Effector memory CD8-positive, alpha-beta T cell (primary cell): Measurements from ENCODE around the gene KLHL25.

Experiments used
- ATAC-seq: fragments of 150-1000 bp; cut with Tn5 transposase; replicated peaks from 2 replicates; pipeline ENCODE4 v1.10.0; 2021; ENCODE audit warnings: mild to moderate bottlenecking, moderate library complexity
- DNase-seq, 3 experiments: peaks; one replicate each; pipeline ENCODE4 v3.0.0; 2021
- H3K27ac Mint-ChIP-seq, 2 donors: one replicate each; pipeline ENCODE4 v1.8.0; 2022; ENCODE audit warnings: mild to moderate bottlenecking in 2 of 2, mixed read lengths in 2 of 2, moderate library complexity in 2 of 2
- H3K27me3 Mint-ChIP-seq, 2 donors: one replicate each; pipeline ENCODE4 v1.8.0; 2022; ENCODE audit warnings: mixed read lengths in 2 of 2
- H3K36me3 Mint-ChIP-seq: one replicate; pipeline ENCODE4 v1.8.0; 2022; ENCODE audit warnings: mild to moderate bottlenecking, moderate library complexity, mixed read lengths; ENCODE audit not compliant: insufficient read depth
- H3K4me1 Mint-ChIP-seq, 2 donors: one replicate each; pipeline ENCODE4 v1.8.0; 2022; ENCODE audit warnings: low read depth in 2 of 2, mixed read lengths in 2 of 2
- H3K4me3 Mint-ChIP-seq, 2 donors: one replicate each; pipeline ENCODE4 v1.8.0; 2022; ENCODE audit warnings: mild to moderate bottlenecking in 2 of 2, mixed read lengths in 2 of 2, moderate library complexity in 2 of 2
- H3K9me3 Mint-ChIP-seq, 2 donors: one replicate each; pipeline ENCODE4 v1.8.0; 2022; ENCODE audit warnings: mixed read lengths in 2 of 2

KLHL25 gene

GRCh38 chr15:85737061-85737460 lies 57.7 kb downstream of the KLHL25 start:
- Mint-ChIP-seq H3K27me3 (no peaks in the 10 kb centered on the region), H3K4me1 (peaks cover 3 to 15% of the 10 kb centered on the region in 2 donors), H3K36me3 (peaks cover 98% of the 10 kb centered on the region), H3K4me3 (no peak overlapping the region), H3K27ac (peak overlapping the region; percentile 76 to 87), H3K9me3 (peaks cover 2 to 11% of the 10 kb centered on the region in 2 donors)
- no peak for ATAC-seq
- DNase-seq: no peak

GRCh38 chr15:85733416-85733815 lies 61.3 kb downstream of the KLHL25 start:
- Mint-ChIP-seq H3K4me1 (peaks cover 6 to 28% of the 10 kb centered on the region in 2 donors), H3K36me3 (peaks cover 98% of the 10 kb centered on the region), H3K27me3 (no peaks in the 10 kb centered on the region), H3K9me3 (peaks cover 2 to 11% of the 10 kb centered on the region in 2 donors), H3K4me3 (peak overlapping the region in 1 of 2 donors; percentile 22), H3K27ac (peak overlapping the region in 1 of 2 donors; percentile 41)
- DNase-seq (no peak), ATAC-seq (no peak)

GRCh38 chr15:85730001-85730820 lies 64.5 kb downstream of the KLHL25 start:
- no peaks in the 10 kb centered on the region for H3K27me3 Mint-ChIP-seq
- H3K9me3 Mint-ChIP-seq: peaks cover 2 to 11% of the 10 kb centered on the region in 2 donors
- peak; percentile 46 to 58 (median 55) for DNase-seq

GRCh38 chr15:85727068-85727467 lies 67.7 kb downstream of the KLHL25 start:
- H3K4me3 Mint-ChIP-seq: no peak overlapping the region
- H3K27ac Mint-ChIP-seq: peak overlapping the region; percentile 21 to 81
- no peaks in the 10 kb centered on the region for H3K9me3 Mint-ChIP-seq
- H3K27me3 Mint-ChIP-seq: no peaks in the 10 kb centered on the region
- peaks cover 18 to 32% of the 10 kb centered on the region in 2 donors for H3K4me1 Mint-ChIP-seq
- ATAC-seq: no peak
- H3K36me3 Mint-ChIP-seq: peaks cover 98% of the 10 kb centered on the region
- DNase-seq: no peak

More at GRCh38 chr15:85730001-85730820, 64.5 kb downstream of the KLHL25 start:
- peak; percentile 91 for ATAC-seq
- Mint-ChIP-seq H3K4me1 (peaks cover 6 to 28% of the 10 kb centered on the region in 2 donors), H3K36me3 (peaks cover 98% of the 10 kb centered on the region), H3K27ac (peak overlapping the region; percentile 38 to 86), H3K4me3 (no peak overlapping the region)

GRCh38 chr15:85726454-85726853 lies 68.3 kb downstream of the KLHL25 start:
- H3K9me3 Mint-ChIP-seq: no peaks in the 10 kb centered on the region
- H3K27ac Mint-ChIP-seq: peak overlapping the region in 1 of 2 donors; percentile 81
- peaks cover 21 to 37% of the 10 kb centered on the region in 2 donors for H3K4me1 Mint-ChIP-seq
- H3K4me3 Mint-ChIP-seq: no peak overlapping the region
- DNase-seq (no peak), ATAC-seq (no peak)
- peaks cover 98% of the 10 kb centered on the region for H3K36me3 Mint-ChIP-seq
- no peaks in the 10 kb centered on the region for H3K27me3 Mint-ChIP-seq

GRCh38 chr15:85725564-85725963 lies 69.2 kb downstream of the KLHL25 start:
- peak overlapping the region in 1 of 2 donors; percentile 81 for H3K27ac Mint-ChIP-seq
- ATAC-seq: no peak
- no peaks in the 10 kb centered on the region for H3K9me3 Mint-ChIP-seq
- no peak overlapping the region for H3K4me3 Mint-ChIP-seq
- H3K27me3 Mint-ChIP-seq: no peaks in the 10 kb centered on the region
- H3K4me1 Mint-ChIP-seq: peaks cover 26 to 39% of the 10 kb centered on the region in 2 donors
- peaks cover 98% of the 10 kb centered on the region for H3K36me3 Mint-ChIP-seq
- no peak for DNase-seq

- peaks cover 26 to 39% of the 10 kb centered on the region in 2 donors for H3K4me1 Mint-ChIP-seq
- ATAC-seq: no peak
- H3K27ac Mint-ChIP-seq: peak overlapping the region; percentile 95 to 98
- DNase-seq: no peak
- no peaks in the 10 kb centered on the region for H3K9me3 Mint-ChIP-seq
- no peaks in the 10 kb centered on the region for H3K27me3 Mint-ChIP-seq
- no peak overlapping the region for H3K4me3 Mint-ChIP-seq
- peaks cover 98% of the 10 kb centered on the region for H3K36me3 Mint-ChIP-seq
Measured at GRCh38 chr15:85725019-85725418, 69.7 kb downstream of the KLHL25 start.

- ATAC-seq (peak; percentile 95), DNase-seq (peak in 1 of 3 experiments; percentile 23)
- H3K9me3 Mint-ChIP-seq: no peaks in the 10 kb centered on the region
- H3K4me1 Mint-ChIP-seq: peaks cover 21 to 34% of the 10 kb centered on the region in 2 donors
- peak overlapping the region; percentile 64 to 73 for H3K4me3 Mint-ChIP-seq
- peak overlapping the region; percentile 95 to 98 for H3K27ac Mint-ChIP-seq
- H3K27me3 Mint-ChIP-seq: no peaks in the 10 kb centered on the region
- peaks cover 98% of the 10 kb centered on the region for H3K36me3 Mint-ChIP-seq
Measured at GRCh38 chr15:85723960-85724945, 70.5 kb downstream of the KLHL25 start.

- Mint-ChIP-seq H3K27ac (peak overlapping the region; percentile 95 to 98), H3K4me3 (peak overlapping the region in 1 of 2 donors; percentile 9), H3K36me3 (peaks cover 98% of the 10 kb centered on the region), H3K27me3 (no peaks in the 10 kb centered on the region), H3K9me3 (no peaks in the 10 kb centered on the region), H3K4me1 (peaks cover 20 to 41% of the 10 kb centered on the region in 2 donors)
- ATAC-seq (no peak), DNase-seq (no peak)
Measured at GRCh38 chr15:85722374-85723152, 72.2 kb downstream of the KLHL25 start.

- H3K4me1 Mint-ChIP-seq: peaks cover 17 to 47% of the 10 kb centered on the region in 2 donors
- H3K27me3 Mint-ChIP-seq: no peaks in the 10 kb centered on the region
- H3K4me3 Mint-ChIP-seq: peak overlapping the region in 1 of 2 donors; percentile 13
- peak overlapping the region; percentile 51 to 98 for H3K27ac Mint-ChIP-seq
- DNase-seq: no peak
- ATAC-seq: no peak
- H3K9me3 Mint-ChIP-seq: no peaks in the 10 kb centered on the region
- H3K36me3 Mint-ChIP-seq: peaks cover 98% of the 10 kb centered on the region
Measured at GRCh38 chr15:85718981-85719380, 75.7 kb downstream of the KLHL25 start.

- peak overlapping the region; percentile 51 to 98 for H3K27ac Mint-ChIP-seq
- peaks cover 18 to 51% of the 10 kb centered on the region in 2 donors for H3K4me1 Mint-ChIP-seq
- H3K36me3 Mint-ChIP-seq: peaks cover 99% of the 10 kb centered on the region
- DNase-seq: no peak
- no peak for ATAC-seq
- H3K9me3 Mint-ChIP-seq: no peaks in the 10 kb centered on the region
- H3K4me3 Mint-ChIP-seq: no peak overlapping the region
- no peaks in the 10 kb centered on the region for H3K27me3 Mint-ChIP-seq
Measured at GRCh38 chr15:85718271-85718971, 76.3 kb downstream of the KLHL25 start.

GRCh38 chr15:85717212-85717611 lies 77.5 kb downstream of the KLHL25 start:
- Mint-ChIP-seq H3K27me3 (no peaks in the 10 kb centered on the region), H3K27ac (peak overlapping the region; percentile 67 to 88), H3K9me3 (no peaks in the 10 kb centered on the region), H3K36me3 (peaks cover 97% of the 10 kb centered on the region), H3K4me3 (no peak overlapping the region), H3K4me1 (peaks cover 18 to 55% of the 10 kb centered on the region in 2 donors)
- ATAC-seq (no peak), DNase-seq (no peak)
